ENCODE results near the gene IDUA. TPM values are rescaled to one million over a fixed set of nuclear protein-coding genes. Genes with fewer than 3 reads are reported as not detected.

Gene IDUA
- total RNA-seq, 1 experiment from 2014 or later: 46.6 TPM

DNA sequence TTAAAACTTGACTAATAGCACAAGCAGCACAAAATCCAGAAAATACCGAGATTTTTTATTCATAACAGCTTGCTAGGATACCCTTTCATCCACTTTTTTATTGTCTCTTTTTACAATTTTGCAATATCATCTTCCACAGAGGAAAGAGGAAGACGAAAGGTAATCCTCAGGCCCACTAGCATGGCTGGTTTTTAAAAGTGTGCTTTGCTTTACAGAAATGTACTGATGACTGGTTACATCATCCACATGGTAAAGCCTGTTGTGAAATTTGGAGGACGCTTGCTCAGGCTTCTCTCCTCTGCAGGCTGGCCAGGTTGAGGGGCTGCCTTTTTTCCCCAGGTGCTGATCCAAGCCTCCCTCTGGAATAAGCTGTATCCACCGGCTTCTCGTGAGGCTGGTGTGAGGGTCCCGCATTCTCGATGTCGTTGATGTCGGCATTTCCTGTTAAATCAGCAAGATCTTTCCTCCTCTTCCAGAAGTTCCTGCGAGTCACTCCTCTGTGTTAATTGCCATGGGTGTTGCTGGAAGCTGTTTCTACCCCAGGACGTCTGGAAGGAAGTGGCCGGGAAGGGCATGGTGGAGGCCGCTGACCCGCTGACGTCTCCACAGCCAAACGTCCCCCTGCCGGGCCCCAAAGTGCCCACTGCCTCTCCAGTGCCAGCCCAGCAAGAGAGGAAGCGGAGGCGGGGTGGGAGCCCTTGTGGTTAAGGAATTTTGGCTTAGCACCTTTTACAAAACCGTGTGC, 7.7 kb upstream of the IDUA start:
- Histone ChIP-seq H4K20me1 (ENCODE audit: insufficient read depth) (no peaks in the 10 kb centered on the region), H3K4me2 (peak overlapping the region; percentile 61), H3K36me3 (ENCODE audit: low read depth) (no peaks in the 10 kb centered on the region), H3K4me3 (no peak overlapping the region), H3K4me1 (replicated peaks; ENCODE audit: insufficient read depth) (peaks cover 17% of the 10 kb centered on the region), H3K27me3 (ENCODE audit: insufficient read depth, low read depth) (no peaks in the 10 kb centered on the region), H3K27ac (peak overlapping the region; percentile 69), H3K9me2 (ENCODE audit: insufficient read depth) (no peaks in the 10 kb centered on the region), H2AFZ (peak overlapping the region; percentile 81), H3F3A (ENCODE audit: insufficient read depth, low read depth) (peaks cover 21% of the 10 kb centered on the region; the same call in 1 of the 2 replicates), H3K9me3 (ENCODE audit: insufficient read depth, low read depth) (no peaks in the 10 kb centered on the region), H3K79me2 (ENCODE audit: low read depth) (no peaks in the 10 kb centered on the region)
- ChIA-PET POLR2A (ENCODE audit: unreplicated experiment) (interaction anchor here (0.7 kb wide), 1 partner anchor 439 kb away, joined by 3 read pairs; no protein-coding TSS in a partner anchor), CTCF (no interaction called here)
- no TSS peak for BruUV-seq (replicated peaks)
- DNase-seq: peak in 1 of 2 experiments; percentile 68
- intact Hi-C loops (cut with micrococcal nuclease; ENCODE audit: unreplicated experiment): no loop called here
- TF ChIP-seq, protein P1, sequence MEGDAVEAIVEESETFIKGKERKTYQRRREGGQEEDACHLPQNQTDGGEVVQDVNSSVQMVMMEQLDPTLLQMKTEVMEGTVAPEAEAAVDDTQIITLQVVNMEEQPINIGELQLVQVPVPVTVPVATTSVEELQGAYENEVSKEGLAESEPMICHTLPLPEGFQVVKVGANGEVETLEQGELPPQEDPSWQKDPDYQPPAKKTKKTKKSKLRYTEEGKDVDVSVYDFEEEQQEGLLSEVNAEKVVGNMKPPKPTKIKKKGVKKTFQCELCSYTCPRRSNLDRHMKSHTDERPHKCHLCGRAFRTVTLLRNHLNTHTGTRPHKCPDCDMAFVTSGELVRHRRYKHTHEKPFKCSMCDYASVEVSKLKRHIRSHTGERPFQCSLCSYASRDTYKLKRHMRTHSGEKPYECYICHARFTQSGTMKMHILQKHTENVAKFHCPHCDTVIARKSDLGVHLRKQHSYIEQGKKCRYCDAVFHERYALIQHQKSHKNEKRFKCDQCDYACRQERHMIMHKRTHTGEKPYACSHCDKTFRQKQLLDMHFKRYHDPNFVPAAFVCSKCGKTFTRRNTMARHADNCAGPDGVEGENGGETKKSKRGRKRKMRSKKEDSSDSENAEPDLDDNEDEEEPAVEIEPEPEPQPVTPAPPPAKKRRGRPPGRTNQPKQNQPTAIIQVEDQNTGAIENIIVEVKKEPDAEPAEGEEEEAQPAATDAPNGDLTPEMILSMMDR (conservative IDR thresholded peaks at IDR 0.05): no peak

DNA sequence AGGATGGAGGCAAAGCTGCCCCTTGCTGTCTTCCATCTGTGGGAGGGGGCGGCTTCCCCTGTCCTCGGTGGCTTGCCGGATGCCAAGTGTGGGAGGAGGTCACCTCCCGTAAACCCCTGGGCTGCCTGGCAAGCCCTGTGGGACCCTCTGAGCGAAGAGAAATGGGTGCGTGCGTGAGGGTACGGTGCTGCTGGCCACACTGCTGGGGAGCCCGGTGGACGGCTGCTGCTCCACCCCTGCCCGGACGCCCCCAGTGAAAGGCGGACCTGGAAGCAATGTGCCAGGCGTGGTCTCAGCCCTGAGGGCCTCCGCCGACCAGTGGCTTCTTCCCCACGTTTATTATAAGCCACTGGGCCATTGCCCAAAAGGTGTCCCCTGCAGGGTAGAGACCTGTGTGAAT, 4.6 kb upstream of the IDUA start:
- H3K4me3 ChIP-seq: no peak overlapping the region
- H3K9me3 ChIP-seq (ENCODE audit: insufficient read depth, low read depth): no peaks in the 10 kb centered on the region
- H3K4me1 ChIP-seq (replicated peaks; ENCODE audit: insufficient read depth): peaks cover 34% of the 10 kb centered on the region
- H4K20me1 ChIP-seq (ENCODE audit: insufficient read depth): no peaks in the 10 kb centered on the region
- no peak for TF ChIP-seq EZH2 (IDR thresholded peaks at IDR 0.05; ENCODE audit: low read depth)
- TF ChIP-seq, protein P1 (conservative IDR thresholded peaks at IDR 0.05): no peak
- POLR2A ChIA-PET (ENCODE audit: unreplicated experiment): interaction anchor here (0.6 kb wide), 1 partner anchor 133 kb away, joined by 3 read pairs; no protein-coding TSS in a partner anchor
- no peaks in the 10 kb centered on the region for H3K9me2 ChIP-seq (ENCODE audit: insufficient read depth)
- H3K27ac ChIP-seq: no peak overlapping the region
- intact Hi-C loops (cut with micrococcal nuclease; ENCODE audit: unreplicated experiment): loop anchor here (10.0 kb wide), 1 partner anchor 367 kb away; no protein-coding TSS in a partner anchor
- DNase-seq: no peak
- no peak overlapping the region for H3K4me2 ChIP-seq
- no TSS peak for BruUV-seq (replicated peaks)
- CTCF ChIA-PET: no interaction called here
- H3K36me3 ChIP-seq (ENCODE audit: low read depth): no peaks in the 10 kb centered on the region
- no peaks in the 10 kb centered on the region for H3K27me3 ChIP-seq (ENCODE audit: insufficient read depth, low read depth)
- H3K79me2 ChIP-seq (ENCODE audit: low read depth): peaks cover 12% of the 10 kb centered on the region
- H3F3A ChIP-seq (ENCODE audit: insufficient read depth, low read depth): peaks cover 37% of the 10 kb centered on the region
- H2AFZ ChIP-seq: no peak overlapping the region

DNA sequence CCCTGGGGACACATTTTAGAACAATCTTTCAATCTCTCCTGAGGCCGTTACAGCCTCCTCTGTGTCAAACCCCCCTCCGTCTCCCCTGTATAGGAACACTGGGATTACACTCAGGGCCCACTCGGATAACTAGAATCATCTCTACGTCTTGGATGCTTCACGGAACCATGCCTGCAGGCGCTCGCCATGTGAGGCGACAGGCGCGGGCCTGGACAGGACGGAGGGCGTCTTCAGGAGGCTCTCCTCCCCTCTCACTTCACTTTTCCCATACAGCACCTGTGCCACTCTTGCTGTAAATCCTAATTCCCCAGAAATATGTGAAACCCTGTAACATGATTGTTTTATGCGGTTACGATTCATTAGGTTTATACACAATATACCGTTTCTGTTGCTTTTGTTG, 4.0 kb upstream of the IDUA start:
- no peak overlapping the region for H3K4me2 ChIP-seq
- ChIA-PET POLR2A (ENCODE audit: unreplicated experiment) (no interaction called here), CTCF (no interaction called here)
- H3K9me3 ChIP-seq (ENCODE audit: insufficient read depth, low read depth): no peaks in the 10 kb centered on the region
- no peaks in the 10 kb centered on the region for H3K9me2 ChIP-seq (ENCODE audit: insufficient read depth)
- intact Hi-C loops (cut with micrococcal nuclease; ENCODE audit: unreplicated experiment): loop anchor here (10.0 kb wide), 1 partner anchor 368 kb away; no protein-coding TSS in a partner anchor
- no peaks in the 10 kb centered on the region; the same call in 1 of the 2 replicates for H4K20me1 ChIP-seq (ENCODE audit: insufficient read depth)
- H3K79me2 ChIP-seq (ENCODE audit: low read depth): peaks cover 12% of the 10 kb centered on the region
- no TSS peak for BruUV-seq (replicated peaks)
- H2AFZ ChIP-seq: no peak overlapping the region
- no peak overlapping the region for H3K27ac ChIP-seq
- no peak overlapping the region for H3K4me3 ChIP-seq
- no peaks in the 10 kb centered on the region for H3K27me3 ChIP-seq (ENCODE audit: insufficient read depth, low read depth)
- DNase-seq: no peak
- H3K36me3 ChIP-seq (ENCODE audit: low read depth): no peaks in the 10 kb centered on the region
- no peak for TF ChIP-seq EZH2 (IDR thresholded peaks at IDR 0.05; ENCODE audit: low read depth)
- H3F3A ChIP-seq (ENCODE audit: insufficient read depth, low read depth): peaks cover 42% of the 10 kb centered on the region
- H3K4me1 ChIP-seq (replicated peaks; ENCODE audit: insufficient read depth): peaks cover 35% of the 10 kb centered on the region
